H1 (cell line): ENCODE results near the gene LRTM2. TPM values are rescaled to one million over a fixed set of nuclear protein-coding genes. Genes with fewer than 3 reads are reported as not detected.

Source experiments
- CTCF ChIA-PET: fragments of 300-600 bp; sonication (Branson Sonifier 250); formaldehyde crosslinking; loops from one replicate; lab custom pipeline; 2021; ENCODE audit not compliant: partially characterized antibody; lab: Charles Lee
- POLR2A ChIA-PET: fragments of 300-600 bp; sonication (Branson Sonifier 250); formaldehyde crosslinking; loops from one replicate; lab custom pipeline; 2021; ENCODE audit warnings: inconsistent platforms; ENCODE audit not compliant: partially characterized antibody; lab: Charles Lee
- DNase-seq, 2 experiments: peaks; one replicate each; pipeline versions ENCODE4 v3.0.0 to v3.0.0-alpha.2; 2010 to 2022; ENCODE audit warnings: low spot score in 2 of 2, low read depth in 1 of 2, mixed read lengths in 1 of 2
- FAIRE-seq: peaks from 2 replicates; lab custom pipeline; 2011; peaks lifted over from hg19 to GRCh38; lab: Jason Lieb, UNC
- H2AFZ ChIP-seq: 2 replicates; pipeline ENCODE4 v1.8.1; 2012; ENCODE audit warnings: low read length, inconsistent platforms
- H2AK5ac ChIP-seq: 2 replicates; pipeline ENCODE4 v1.6.1; 2013; ENCODE audit warnings: low read depth, low read length
- H2BK120ac ChIP-seq: replicated peaks from 2 replicates; pipeline ENCODE3; 2013; ENCODE audit warnings: low read depth, low read length, inconsistent platforms
- H2BK12ac ChIP-seq: 2 replicates; pipeline ENCODE4 v1.6.1; 2013; ENCODE audit warnings: low read depth, low read length
- H2BK15ac ChIP-seq: 2 replicates; pipeline ENCODE4 v1.6.1; 2013; ENCODE audit warnings: low read length
- H2BK20ac ChIP-seq: 2 replicates; pipeline ENCODE4 v1.6.1; 2013; ENCODE audit warnings: low read length
- H2BK5ac ChIP-seq: 2 replicates; pipeline ENCODE4 v1.6.1; 2013; ENCODE audit warnings: low read depth, low read length
- H3K14ac ChIP-seq: 2 replicates; pipeline ENCODE4 v1.6.1; 2013; ENCODE audit warnings: inconsistent platforms; ENCODE audit not compliant: insufficient read length
- H3K18ac ChIP-seq: 2 replicates; pipeline ENCODE4 v1.6.1; 2013; ENCODE audit warnings: low read length; ENCODE audit errors: extremely low read depth
- H3K23ac ChIP-seq: 2 replicates; pipeline ENCODE4 v1.6.1; 2013; ENCODE audit warnings: inconsistent platforms; ENCODE audit not compliant: insufficient read length
- H3K23me2 ChIP-seq: 2 replicates; pipeline ENCODE4 v1.6.1; 2013; ENCODE audit warnings: low read depth, low read length
- H3K27ac ChIP-seq: 2 replicates; pipeline ENCODE4 v1.6.1; 2011; ENCODE audit warnings: low read depth, low read length, inconsistent platforms
- H3K27me3 ChIP-seq, 4 experiments: replicated peaks in 1 of 4; 1 replicate in 1 of 4; 2 replicates in 3 of 4; pipeline versions ENCODE4 v1.6.1 to v1.8.1; 2011 to 2013; ENCODE audit warnings: low read length in 3 of 4, mild to moderate bottlenecking in 3 of 4, inconsistent platforms in 2 of 4, mixed read lengths in 2 of 4, moderate library complexity in 1 of 4; ENCODE audit not compliant: control insufficient read depth in 3 of 4, insufficient read depth in 3 of 4; ENCODE audit errors: extremely low read depth in 1 of 4
- H3K36me3 ChIP-seq, 4 experiments: 2 replicates each; pipeline versions ENCODE4 v1.6.1 to v1.8.1; 2011 to 2013; ENCODE audit warnings: mild to moderate bottlenecking in 4 of 4, low read length in 3 of 4, moderate library complexity in 2 of 4, control low read depth in 1 of 4, inconsistent platforms in 1 of 4; ENCODE audit not compliant: insufficient read depth in 4 of 4, control insufficient read depth in 2 of 4
- H3K4ac ChIP-seq: replicated peaks from 2 replicates; pipeline ENCODE3; 2013; ENCODE audit warnings: low read length, low read depth, mixed read lengths, inconsistent platforms; ENCODE audit not compliant: insufficient read length
- H3K4me1 ChIP-seq, 4 experiments: replicated peaks in 1 of 4; 1 replicate in 1 of 4; 2 replicates in 3 of 4; pipeline versions ENCODE4 v1.6.1 to v1.8.1; 2011 to 2013; ENCODE audit warnings: low read length in 3 of 4, inconsistent platforms in 2 of 4, mixed read lengths in 1 of 4; ENCODE audit not compliant: insufficient read depth in 4 of 4, control insufficient read depth in 3 of 4
- H3K4me2 ChIP-seq, 2 experiments: 2 replicates each; pipeline versions ENCODE4 v1.6.1 to v1.8.1; 2011 to 2013; ENCODE audit warnings: low read depth in 2 of 2, low read length in 2 of 2, control low read depth in 1 of 2, inconsistent platforms in 1 of 2, mild to moderate bottlenecking in 1 of 2; ENCODE audit not compliant: insufficient read depth in 1 of 2
- H3K4me3 ChIP-seq, 4 experiments: fragments of 200-600, 300-600 bp in 1 of 4; sonication (generic), shearing (Covaris generic), sonication (Bioruptor Twin) in 1 of 4; 2 replicates each; pipeline versions ENCODE4 v1.5.1 to v1.8.1; 2011 to 2016; ENCODE audit warnings: low read length in 4 of 4, low read depth in 3 of 4, control low read depth in 2 of 4, inconsistent platforms in 2 of 4, mild to moderate bottlenecking in 2 of 4, mixed read lengths in 1 of 4, moderate library complexity in 1 of 4; ENCODE audit not compliant: insufficient read depth in 2 of 4; ENCODE audit errors: extremely low read depth in 1 of 4
- H3K56ac ChIP-seq: replicated peaks from 2 replicates; pipeline ENCODE3; 2013; ENCODE audit warnings: low read depth, mild to moderate bottlenecking, mixed read lengths, low read length, inconsistent platforms; ENCODE audit not compliant: insufficient read length
- H3K79me1 ChIP-seq: 2 replicates; pipeline ENCODE4 v1.6.1; 2013; ENCODE audit warnings: low read depth, low read length, control low read depth
- H3K79me2 ChIP-seq, 2 experiments: 2 replicates each; pipeline versions ENCODE4 v1.6.1 to v1.8.1; 2012 to 2013; ENCODE audit warnings: low read length in 2 of 2, mild to moderate bottlenecking in 2 of 2, inconsistent platforms in 1 of 2; ENCODE audit not compliant: insufficient read depth in 2 of 2, control insufficient read depth in 1 of 2
- H3K9ac ChIP-seq, 4 experiments: replicated peaks in 1 of 4; 1 replicate in 1 of 4; 2 replicates in 3 of 4; pipeline versions ENCODE4 v1.6.1 to v1.8.1; 2011 to 2013; ENCODE audit warnings: low read depth in 3 of 4, low read length in 3 of 4, control low read depth in 2 of 4, mild to moderate bottlenecking in 2 of 4, moderate library complexity in 2 of 4, inconsistent platforms in 1 of 4; ENCODE audit errors: extremely low read depth in 1 of 4
- H3K9me3 ChIP-seq, 2 experiments: 2 replicates each; pipeline versions ENCODE4 v1.6.1 to v1.8.1; 2012 to 2013; ENCODE audit warnings: mild to moderate bottlenecking in 2 of 2, moderate library complexity in 2 of 2, control low read depth in 1 of 2, inconsistent platforms in 1 of 2, low read depth in 1 of 2, low read length in 1 of 2, mixed read lengths in 1 of 2; ENCODE audit not compliant: insufficient read depth in 2 of 2
- H4K20me1 ChIP-seq, 2 experiments: replicated peaks in 1 of 2; 2 replicates each; pipeline versions ENCODE3 to v1.8.1; 2011 to 2013; ENCODE audit warnings: inconsistent platforms in 2 of 2, low read length in 2 of 2, mild to moderate bottlenecking in 1 of 2; ENCODE audit not compliant: insufficient read depth in 2 of 2, control insufficient read depth in 1 of 2
- H4K5ac ChIP-seq: 2 replicates; pipeline ENCODE4 v1.6.1; 2013; ENCODE audit warnings: low read length, low read depth, mixed read lengths, inconsistent platforms; ENCODE audit not compliant: insufficient read length
- H4K8ac ChIP-seq: 2 replicates; pipeline ENCODE4 v1.8.0; 2013; ENCODE audit warnings: mild to moderate bottlenecking, moderate library complexity, low read length, inconsistent platforms; ENCODE audit not compliant: insufficient read depth; ENCODE audit errors: extremely low read depth
- H4K91ac ChIP-seq: replicated peaks from 2 replicates; pipeline ENCODE3; 2013; ENCODE audit warnings: low read length, mixed read lengths, inconsistent platforms; ENCODE audit not compliant: insufficient read length
- CTCF ChIP-seq, 3 experiments: IDR thresholded peaks; 1 replicate in 2 of 3; 2 replicates in 1 of 3; pipeline versions ENCODE4 v1.5.1 to v1.6.1; 2011; ENCODE audit warnings: low read length in 3 of 3, mild to moderate bottlenecking in 3 of 3, inconsistent platforms in 2 of 3, low read depth in 1 of 3, moderate library complexity in 1 of 3; ENCODE audit not compliant: insufficient read depth in 1 of 3; ENCODE audit errors: control extremely low read depth in 1 of 3
- POU5F1 ChIP-seq: IDR thresholded peaks from 2 replicates; pipeline ENCODE4 v1.6.1; 2011; ENCODE audit warnings: low read depth, mild to moderate bottlenecking, low read length, moderate library complexity
- WGBS, 2 experiments: shearing (Covaris generic) in 1 of 2; methylation state at CpG; one replicate each; pipeline versions ENCODE4 v1.1.6 to v1.1.7; 2013 to 2015; ENCODE audit warnings: low lambda C conversion rate in 2 of 2, mixed read lengths in 2 of 2, inconsistent platforms in 1 of 2, low coverage in 1 of 2, missing lambda C conversion rate in 1 of 2; ENCODE audit not compliant: insufficient replicate concordance in 2 of 2, insufficient coverage in 1 of 2, insufficient read length in 1 of 2; ENCODE audit errors: extremely low coverage in 1 of 2, missing lambda C conversion rate in 1 of 2; 5-methylcytosine and 5-hydroxymethylcytosine counted together
- polyA plus RNA-seq, 7 experiments: library from polyadenylated mRNA; depleted of rRNA in 3 of 7; stranded (reverse) in 5 of 7; unstranded in 2 of 7; fragments of >200 nt in 5 of 7; fragments of 200-250 nt in 2 of 7; gene quantifications; 1 replicate in 5 of 7; 2 replicates in 1 of 7; 4 replicates in 1 of 7; pipeline versions ENCODE4 v1.2.1 to v1.2.3, GENCODE V29; 2011 to 2013; ENCODE audit warnings: missing spikeins in 2 of 7, mixed read lengths in 2 of 7
- total RNA-seq: library from RNA; stranded (reverse); fragmentation: NEBNext Ultra II Directional; extraction: Animal tissue kit (Norgen Biotek cat#: 25700); gene quantifications from 2 replicates; pipeline ENCODE4 v1.2.1, GENCODE V29; 2021

LRTM2 gene
- total and polyA plus RNA-seq, 2 of the 8 experiments (the other 6 are each of a cell fraction or from before 2014, with no cell fraction given), result 0.06 TPM; not detected in 1

GRCh38 chr12:1853716-1854115 lies 33.4 kb downstream of the LRTM2 start:
- Histone ChIP-seq H3K79me2 (no peaks in the 10 kb centered on the region), H3K4ac (no peak overlapping the region), H3K4me2 (no peak overlapping the region), H3K27me3 (no peaks in the 10 kb centered on the region), H2BK5ac (no peak overlapping the region), H2BK20ac (no peak overlapping the region), H3K23me2 (no peaks in the 10 kb centered on the region), H3K18ac (no peak overlapping the region), H3K23ac (no peak overlapping the region), H4K8ac (no peak overlapping the region), H4K20me1 (no peaks in the 10 kb centered on the region), H4K91ac (no peak overlapping the region), H2AFZ (no peak overlapping the region), H3K36me3 (no peaks in the 10 kb centered on the region), H2AK5ac (no peak overlapping the region), H3K14ac (no peak overlapping the region), H3K56ac (no peak overlapping the region), H2BK15ac (no peak overlapping the region), H4K5ac (no peak overlapping the region), H3K27ac (no peak overlapping the region), H2BK120ac (no peak overlapping the region), H2BK12ac (no peak overlapping the region), H3K9me3 (peaks cover 30 to 41% of the 10 kb centered on the region in 2 experiments), H3K79me1 (no peaks in the 10 kb centered on the region), H3K4me1 (peaks cover 0 to 2% (median 0%) of the 10 kb centered on the region in 4 experiments; a peak in 1 of 7 replicates), H3K9ac (no peak overlapping the region), H3K4me3 (no peak overlapping the region)
- 82% methylated on average over 8 of the region's 8 CpGs; no CpG with 5 or more reads in 1 of the 2 experiments for WGBS, 2 experiments
- TF ChIP-seq POU5F1 (no peak), CTCF (IDR thresholded peaks at IDR 0.05; ENCODE audit: control extremely low read depth in 1 of 3, insufficient read depth in 1 of 3, low read depth in 1 of 3, low read length in 3 of 3) (no peak)
- FAIRE-seq, result no peak
- ChIA-PET POLR2A (no interaction called here), CTCF (no interaction called here)
- DNase-seq, result no peak
